ENCODE results near the gene CCL8.

Gene CCL8

DNA sequence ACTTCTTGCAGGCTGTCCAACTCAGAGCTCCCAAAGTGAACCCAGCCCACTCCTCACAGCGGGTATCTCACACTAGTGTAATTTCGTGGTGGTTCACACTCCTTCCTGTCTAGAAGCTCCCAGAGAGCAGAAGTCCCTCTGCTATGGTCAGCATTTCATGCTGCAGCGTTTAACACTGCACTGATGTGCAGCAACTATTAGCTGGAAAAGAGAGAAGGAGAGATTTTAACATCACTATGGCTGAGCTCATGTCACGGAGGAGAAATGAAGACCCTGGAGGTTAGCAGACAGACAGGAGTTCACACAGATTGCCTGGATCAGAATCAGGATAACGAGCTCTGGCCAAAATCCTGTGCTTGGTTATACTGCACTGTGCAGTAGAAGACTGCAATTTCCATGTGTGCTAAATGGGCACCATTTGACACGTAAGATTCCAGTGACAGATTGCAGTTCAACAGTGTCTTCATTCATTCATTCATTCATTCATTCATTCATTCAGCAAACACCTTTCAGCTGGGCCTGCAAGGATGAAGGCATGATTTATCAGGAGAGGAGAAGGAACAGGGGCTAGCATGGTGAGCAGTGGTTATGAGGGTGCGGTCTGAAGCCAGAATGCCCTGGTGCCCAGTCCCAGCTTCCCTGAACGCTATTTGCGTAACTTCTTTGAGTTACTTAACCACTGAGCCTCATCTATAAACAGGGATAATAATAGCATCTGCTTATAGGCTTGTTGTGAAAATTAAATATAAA, 49.1 kb downstream of the CCL8 start:
- no peak for DNase-seq

DNA sequence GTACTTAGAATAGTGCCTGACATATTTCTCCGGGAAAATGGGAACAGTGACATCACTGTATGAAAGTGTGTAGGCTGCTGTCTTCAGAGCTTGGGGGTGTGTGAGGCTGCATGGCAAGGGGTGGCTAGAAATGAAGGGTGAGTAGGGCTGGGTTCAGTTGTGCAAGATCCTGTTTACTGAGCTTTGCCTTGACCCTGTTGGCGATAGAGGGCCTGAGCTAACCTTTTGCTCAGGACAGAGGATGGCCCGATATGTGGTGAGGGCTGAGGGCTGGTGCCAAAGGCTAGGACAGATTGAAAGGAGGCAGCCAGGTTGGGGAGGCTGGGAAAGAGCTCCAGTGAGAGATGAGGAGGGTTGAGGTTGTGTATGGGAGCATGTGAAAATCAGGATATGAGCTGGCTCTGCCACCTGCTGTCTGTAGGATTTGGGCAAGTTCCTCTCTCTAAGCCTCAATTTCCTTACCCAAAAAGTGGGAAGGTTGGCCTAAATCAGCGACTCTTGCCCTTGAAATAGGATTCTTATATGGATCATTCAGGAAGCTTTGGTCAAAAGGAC, 49.8 kb downstream of the CCL8 start:
- DNase-seq: no peak

DNA sequence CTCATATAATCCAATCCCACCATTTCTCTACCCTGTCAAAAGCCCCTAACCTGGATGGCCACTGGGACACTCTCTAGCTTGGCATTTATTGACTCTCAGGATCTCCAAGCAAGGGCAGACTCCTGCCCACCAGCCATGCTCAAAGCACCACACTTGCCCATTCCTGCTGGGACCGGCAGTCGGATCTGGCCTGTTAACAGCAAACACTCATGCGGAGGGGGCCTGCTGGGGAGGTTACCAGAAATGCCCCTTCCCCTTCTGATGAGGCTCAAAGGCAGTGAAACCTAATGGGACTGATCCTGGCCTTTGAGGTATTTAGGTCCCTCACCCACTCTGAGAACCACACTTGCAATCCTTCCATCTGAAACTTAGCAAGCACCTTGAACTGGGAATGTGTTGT, 50.3 kb downstream of the CCL8 start:
- no peak for DNase-seq

DNA sequence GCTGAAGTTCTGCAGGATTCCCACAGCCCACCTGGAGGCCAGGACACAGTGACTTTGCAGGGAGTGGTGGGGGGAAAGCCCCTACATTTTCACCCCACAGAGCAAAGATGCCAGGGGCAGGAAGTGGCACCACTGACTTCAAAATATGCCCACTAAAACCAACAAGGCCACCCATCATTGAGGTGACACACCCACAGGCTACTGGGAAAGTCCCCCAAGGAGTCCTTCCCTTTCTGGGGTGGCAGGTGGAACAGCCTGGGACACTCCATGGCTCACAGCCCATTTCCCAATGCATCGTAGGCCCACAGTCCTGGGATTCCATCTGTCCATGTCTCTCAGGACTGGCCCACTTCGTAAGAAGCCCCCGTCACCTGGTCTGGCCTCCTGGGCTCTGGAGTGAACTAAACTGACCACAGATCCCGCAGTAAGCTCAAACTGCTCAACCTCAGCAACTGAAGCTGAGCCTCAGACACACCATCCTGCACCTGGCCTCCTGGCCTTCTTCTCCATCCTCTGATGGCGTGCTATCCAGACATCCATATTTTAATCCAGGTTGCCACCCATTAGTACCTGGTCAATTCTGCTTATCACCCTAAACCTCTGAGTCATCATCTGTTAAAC, 51.3 kb downstream of the CCL8 start:
- DNase-seq: no peak

DNA sequence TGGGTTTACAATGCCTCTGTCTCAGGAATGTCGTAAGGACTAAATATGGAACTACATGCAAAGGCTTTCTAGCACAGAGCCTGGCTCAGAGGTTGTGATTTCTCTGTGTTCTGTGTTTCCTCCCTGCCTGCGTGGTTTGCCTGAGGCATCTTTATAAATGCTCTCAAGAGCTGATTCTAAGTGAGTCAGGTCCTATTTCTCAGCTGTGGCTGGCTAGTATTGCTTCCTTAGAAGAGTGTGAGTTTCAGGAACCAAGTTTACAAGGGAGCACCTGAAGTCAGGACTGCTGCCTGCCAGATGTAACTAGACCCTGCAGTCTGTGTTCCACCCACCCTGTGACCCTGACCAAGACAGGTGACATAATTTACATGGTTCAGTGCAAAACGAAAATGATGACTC, 51.8 kb downstream of the CCL8 start:
- DNase-seq: no peak
